GM12801 (cell line): ENCODE results near the gene HIKESHI.

Experiments used
- CTCF ChIP-seq: IDR thresholded peaks from one replicate; pipeline ENCODE4 v1.5.1; 2011; ENCODE audit warnings: control low read depth; ENCODE audit not compliant: insufficient read length; ENCODE audit errors: extremely low read depth

The HIKESHI gene

GRCh38 chr11:86370922-86371594 is 69.0 kb downstream of the HIKESHI start:
- TF ChIP-seq CTCF, result no peak

GRCh38 chr11:86372041-86372440 is 70.0 kb downstream of the HIKESHI start:
- no peak for TF ChIP-seq CTCF

GRCh38 chr11:86372586-86372985 is 70.5 kb downstream of the HIKESHI start:
- no peak for TF ChIP-seq CTCF

GRCh38 chr11:86374069-86374468 is 72.0 kb downstream of the HIKESHI start:
- no peak for TF ChIP-seq CTCF

- no peak for TF ChIP-seq CTCF
Observed at GRCh38 chr11:86374586-86374985, 72.5 kb downstream of the HIKESHI start, which contains the start of gene CCDC81. TSS of gene CCDC81 (plus strand) at chr11:86374887. CDS start at chr11:86375164, 277 bp downstream.

GRCh38 chr11:86377972-86378371 is 75.9 kb downstream of the HIKESHI start:
- TF ChIP-seq CTCF, result no peak

GRCh38 chr11:86380295-86381059 is 78.4 kb downstream of the HIKESHI start:
- no peak for TF ChIP-seq CTCF
